ENCODE data around the gene ACTN4.

- TF ChIP-seq POLR2A (IDR thresholded peaks at IDR 0.05) (no peak), CTCF (IDR thresholded peaks at IDR 0.05) (no peak)
Observed at GRCh38 chr19:38638461-38638860, 9.0 kb upstream of the ACTN4 start.
